Nephron (organoid): Measurements from ENCODE around the gene LRRC4C.

Source experiments
- H3K27ac Mint-ChIP-seq, 3 experiments: 2 replicates each; pipeline ENCODE4 v1.8.0; 2020; ENCODE audit warnings: mixed read lengths in 3 of 3, mild to moderate bottlenecking in 2 of 3, moderate library complexity in 1 of 3
- H3K27me3 Mint-ChIP-seq: 2 replicates; pipeline ENCODE4 v1.8.0; 2021; ENCODE audit warnings: low read depth, mild to moderate bottlenecking, moderate library complexity, mixed read lengths
- H3K36me3 Mint-ChIP-seq: 2 replicates; pipeline ENCODE4 v1.8.0; 2020; ENCODE audit warnings: low read depth, mixed read lengths
- H3K4me1 Mint-ChIP-seq: 2 replicates; pipeline ENCODE4 v1.8.0; 2020; ENCODE audit warnings: mixed read lengths
- H3K4me3 Mint-ChIP-seq, 3 experiments: 2 replicates each; pipeline ENCODE4 v1.8.0; 2020; ENCODE audit warnings: mild to moderate bottlenecking in 3 of 3, mixed read lengths in 3 of 3, moderate library complexity in 2 of 3
- H3K9me3 Mint-ChIP-seq: 2 replicates; pipeline ENCODE4 v1.8.0; 2020; ENCODE audit warnings: mixed read lengths
- TF ChIP-seq, protein P1 (sequence below), 3 experiments: fragments of 200-600 bp; sonication (generic); IDR thresholded peaks; one replicate each; pipeline ENCODE4 v1.5.0; 2021; ENCODE audit warnings: antibody characterized with exemption in 3 of 3; ENCODE audit not compliant: unreplicated experiment in 3 of 3

The LRRC4C gene

DNA sequence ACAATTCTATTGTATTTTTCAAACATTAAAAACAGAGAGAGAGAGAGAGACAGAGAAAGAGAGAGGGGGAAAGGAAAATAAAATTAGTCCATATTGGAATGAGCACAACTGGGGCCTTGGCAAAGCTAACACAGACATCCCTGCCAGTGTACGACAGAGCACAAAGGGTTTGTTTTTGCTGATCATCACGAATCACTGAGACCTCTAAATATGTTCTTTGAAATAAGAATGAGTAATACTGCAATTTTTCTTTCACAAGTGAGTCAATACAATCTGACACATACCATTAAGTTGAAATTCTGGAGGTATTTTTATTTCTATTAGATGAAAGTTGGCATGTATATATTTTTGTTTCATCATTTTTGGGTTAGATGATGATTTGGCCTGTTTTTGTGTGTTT is 27.0 kb upstream of the LRRC4C start:
- Mint-ChIP-seq H3K27me3 (no peaks in the 10 kb centered on the region), H3K9me3 (peaks cover 5% of the 10 kb centered on the region), H3K4me1 (no peaks in the 10 kb centered on the region), H3K4me3 (no peak overlapping the region), H3K36me3 (no peaks in the 10 kb centered on the region), H3K27ac (no peak overlapping the region)
- TF ChIP-seq, protein P1, sequence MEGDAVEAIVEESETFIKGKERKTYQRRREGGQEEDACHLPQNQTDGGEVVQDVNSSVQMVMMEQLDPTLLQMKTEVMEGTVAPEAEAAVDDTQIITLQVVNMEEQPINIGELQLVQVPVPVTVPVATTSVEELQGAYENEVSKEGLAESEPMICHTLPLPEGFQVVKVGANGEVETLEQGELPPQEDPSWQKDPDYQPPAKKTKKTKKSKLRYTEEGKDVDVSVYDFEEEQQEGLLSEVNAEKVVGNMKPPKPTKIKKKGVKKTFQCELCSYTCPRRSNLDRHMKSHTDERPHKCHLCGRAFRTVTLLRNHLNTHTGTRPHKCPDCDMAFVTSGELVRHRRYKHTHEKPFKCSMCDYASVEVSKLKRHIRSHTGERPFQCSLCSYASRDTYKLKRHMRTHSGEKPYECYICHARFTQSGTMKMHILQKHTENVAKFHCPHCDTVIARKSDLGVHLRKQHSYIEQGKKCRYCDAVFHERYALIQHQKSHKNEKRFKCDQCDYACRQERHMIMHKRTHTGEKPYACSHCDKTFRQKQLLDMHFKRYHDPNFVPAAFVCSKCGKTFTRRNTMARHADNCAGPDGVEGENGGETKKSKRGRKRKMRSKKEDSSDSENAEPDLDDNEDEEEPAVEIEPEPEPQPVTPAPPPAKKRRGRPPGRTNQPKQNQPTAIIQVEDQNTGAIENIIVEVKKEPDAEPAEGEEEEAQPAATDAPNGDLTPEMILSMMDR (IDR thresholded peaks at IDR 0.05; ENCODE audit: unreplicated experiment in 3 of 3), result no peak

GRCh38 chr11:41483956-41484355 is 24.5 kb upstream of the LRRC4C start:
- H3K27ac Mint-ChIP-seq, result no peak overlapping the region
- no peak overlapping the region for H3K4me3 Mint-ChIP-seq
- H3K4me1 Mint-ChIP-seq, result no peaks in the 10 kb centered on the region
- H3K36me3 Mint-ChIP-seq, result peaks cover 3% of the 10 kb centered on the region
- no peaks in the 10 kb centered on the region for H3K27me3 Mint-ChIP-seq
- TF ChIP-seq, protein P1 (IDR thresholded peaks at IDR 0.05; ENCODE audit: unreplicated experiment in 3 of 3), result no peak
- H3K9me3 Mint-ChIP-seq, result peaks cover 2% of the 10 kb centered on the region

DNA sequence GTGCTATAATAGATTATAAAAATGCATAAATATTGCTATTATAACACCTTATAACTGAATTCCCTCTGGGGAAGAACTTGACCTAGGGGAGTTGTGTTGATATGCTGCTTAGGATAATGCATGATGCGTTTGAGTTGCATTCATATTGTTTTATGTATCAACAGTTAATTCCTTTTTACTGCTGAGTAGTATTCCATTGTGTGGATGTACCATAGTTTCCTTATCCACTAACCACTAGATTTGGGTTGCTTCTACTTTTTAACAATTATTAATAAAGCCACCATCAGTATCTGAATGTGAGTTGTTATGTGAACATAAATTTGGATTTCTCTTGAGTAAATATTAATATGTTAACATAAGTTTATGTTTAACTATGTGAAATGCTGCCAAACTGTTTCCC is 19.7 kb upstream of the LRRC4C start:
- Mint-ChIP-seq H3K27ac (no peak overlapping the region), H3K27me3 (no peaks in the 10 kb centered on the region), H3K4me1 (no peaks in the 10 kb centered on the region), H3K4me3 (no peak overlapping the region), H3K9me3 (peaks cover 11% of the 10 kb centered on the region), H3K36me3 (peaks cover 3% of the 10 kb centered on the region)
- TF ChIP-seq, protein P1 (IDR thresholded peaks at IDR 0.05; ENCODE audit: unreplicated experiment in 3 of 3), result no peak

DNA sequence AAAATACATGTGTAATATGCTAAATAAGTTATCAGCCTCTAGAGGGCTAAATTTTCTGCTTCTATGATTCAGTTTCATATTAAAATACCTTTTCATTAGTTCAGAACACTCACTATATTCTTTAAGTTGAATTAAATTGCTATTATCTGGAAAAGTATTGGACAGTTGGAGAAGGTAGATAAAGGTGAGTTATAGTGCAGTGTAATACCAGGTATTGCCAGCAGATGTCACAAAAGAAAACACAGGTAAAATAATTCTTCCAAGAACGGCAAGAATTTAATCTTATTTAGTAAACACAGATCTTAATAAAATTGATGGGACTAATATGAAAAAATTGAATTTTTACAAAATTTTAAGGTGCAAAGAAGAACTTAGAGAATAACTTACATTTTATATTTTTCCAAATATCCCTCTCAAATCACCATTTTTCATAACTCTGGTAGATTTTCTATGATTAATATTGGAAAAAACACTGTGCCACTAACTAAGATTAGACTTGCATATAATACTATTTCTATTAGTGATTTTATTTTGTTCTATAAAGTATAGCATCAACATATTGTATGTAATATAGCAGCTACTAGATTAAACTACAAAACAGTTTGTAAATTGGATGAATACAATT is 1.7 kb upstream of the LRRC4C start:
- peaks cover 8% of the 10 kb centered on the region for H3K27me3 Mint-ChIP-seq
- peaks cover 11% of the 10 kb centered on the region for H3K4me1 Mint-ChIP-seq
- TF ChIP-seq, protein P1 (IDR thresholded peaks at IDR 0.05; ENCODE audit: unreplicated experiment in 3 of 3), result peak; percentile 75 to 88 (median 81)
- H3K36me3 Mint-ChIP-seq, result no peaks in the 10 kb centered on the region
- H3K4me3 Mint-ChIP-seq, result no peak overlapping the region
- no peak overlapping the region for H3K27ac Mint-ChIP-seq
- no peaks in the 10 kb centered on the region for H3K9me3 Mint-ChIP-seq

- Mint-ChIP-seq H3K36me3 (no peaks in the 10 kb centered on the region), H3K4me1 (peaks cover 11% of the 10 kb centered on the region), H3K4me3 (peak overlapping the region in 2 of 3 experiments; percentile 72 to 77), H3K27ac (peak overlapping the region in 1 of 3 experiments; percentile 16), H3K9me3 (no peaks in the 10 kb centered on the region), H3K27me3 (peaks cover 8% of the 10 kb centered on the region)
- TF ChIP-seq, protein P1 (IDR thresholded peaks at IDR 0.05; ENCODE audit: unreplicated experiment in 3 of 3), result no peak
These were observed 811 bp downstream of the LRRC4C start for GRCh38 chr11:41458641-41459040.

DNA sequence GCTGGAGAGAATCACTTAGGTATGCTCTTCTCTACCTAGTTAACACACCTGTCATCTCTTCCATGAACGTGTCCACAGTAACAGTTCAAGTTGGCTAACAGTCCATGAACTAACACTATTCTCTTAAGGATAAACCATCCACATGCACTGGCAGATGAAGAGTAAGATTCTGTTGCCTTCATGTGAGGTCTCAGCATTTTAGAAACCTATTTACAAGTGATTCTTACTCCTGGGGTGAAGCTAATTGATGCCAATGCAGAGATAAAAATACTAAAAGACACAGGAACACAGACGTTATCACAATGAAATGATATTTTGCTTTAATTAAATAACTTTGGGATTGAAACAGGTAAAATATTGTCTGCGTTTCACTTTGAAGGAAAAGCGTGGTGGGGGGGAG is 1.3 kb downstream of the LRRC4C start:
- H3K27me3 Mint-ChIP-seq, result peaks cover 8% of the 10 kb centered on the region
- no peak overlapping the region for H3K27ac Mint-ChIP-seq
- TF ChIP-seq, protein P1 (IDR thresholded peaks at IDR 0.05; ENCODE audit: unreplicated experiment in 3 of 3), result no peak
- no peaks in the 10 kb centered on the region for H3K36me3 Mint-ChIP-seq
- H3K9me3 Mint-ChIP-seq, result no peaks in the 10 kb centered on the region
- peaks cover 11% of the 10 kb centered on the region for H3K4me1 Mint-ChIP-seq
- peak overlapping the region in 1 of 3 experiments; percentile 20 for H3K4me3 Mint-ChIP-seq
